Epithelial cell of esophagus (primary cell): Measurements from ENCODE around the gene CIDEB.

ENCODE experiments used
- DNase-seq: peaks from one replicate; pipeline ENCODE4 v3.0.0; 2010; ENCODE audit warnings: low read depth
- H3K4me3 ChIP-seq: 2 replicates; pipeline ENCODE4 v1.5.1; 2011; ENCODE audit warnings: mild to moderate bottlenecking, low read length, control low read depth
- CTCF ChIP-seq: IDR thresholded peaks from 2 replicates; pipeline ENCODE4 v1.5.1; 2011; ENCODE audit warnings: low read depth, mild to moderate bottlenecking, low read length, control low read depth, inconsistent platforms; ENCODE audit not compliant: insufficient read depth; ENCODE audit errors: missing control alignments

Gene CIDEB

GRCh38 chr14:24325963-24326362 lies 18.2 kb upstream of the CIDEB start:
- no peak for TF ChIP-seq CTCF
- DNase-seq: no peak
- H3K4me3 ChIP-seq: no peak overlapping the region

- TF ChIP-seq CTCF: no peak
- no peak for DNase-seq
- H3K4me3 ChIP-seq: no peak overlapping the region
Measured at GRCh38 chr14:24325041-24325530, 17.3 kb upstream of the CIDEB start.

GRCh38 chr14:24324024-24324423 lies 16.2 kb upstream of the CIDEB start:
- no peak for DNase-seq
- no peak overlapping the region for H3K4me3 ChIP-seq
- no peak for TF ChIP-seq CTCF

- H3K4me3 ChIP-seq: no peak overlapping the region
- TF ChIP-seq CTCF: no peak
- DNase-seq: no peak
Measured at GRCh38 chr14:24323341-24323740, 15.6 kb upstream of the CIDEB start.

- DNase-seq: no peak
- TF ChIP-seq CTCF: no peak
- no peak overlapping the region for H3K4me3 ChIP-seq
Measured at GRCh38 chr14:24322672-24323071, 14.9 kb upstream of the CIDEB start.

- no peak for TF ChIP-seq CTCF
- no peak overlapping the region for H3K4me3 ChIP-seq
Measured at GRCh38 chr14:24321212-24321975, 13.6 kb upstream of the CIDEB start.

More at GRCh38 chr14:24321212-24321975, 13.6 kb upstream of the CIDEB start:
- DNase-seq: no peak
